WERI-Rb-1 (cell line): Measurements from ENCODE around the gene MCCC2.

ENCODE experiments used
- DNase-seq: peaks from one replicate; pipeline ENCODE4 v3.0.0-alpha.2; 2020
- H3K27ac ChIP-seq: fragments of 250-450 bp; sonication (Bioruptor Pico); 2 replicates; pipeline ENCODE4 v1.5.1; 2020; ENCODE audit warnings: mild to moderate bottlenecking, moderate library complexity
- H3K27me3 ChIP-seq: fragments of 250-450 bp; sonication (Bioruptor Pico); 2 replicates; pipeline ENCODE4 v1.5.1; 2021; ENCODE audit warnings: mild to moderate bottlenecking, low read depth, moderate library complexity; ENCODE audit not compliant: insufficient read depth, severe bottlenecking
- H3K36me3 ChIP-seq: fragments of 250-450 bp; sonication (Bioruptor Pico); 2 replicates; pipeline ENCODE4 v1.5.1; 2020; ENCODE audit warnings: mild to moderate bottlenecking, moderate library complexity
- H3K4me3 ChIP-seq: 2 replicates; pipeline ENCODE4 v1.5.1; 2011; ENCODE audit warnings: low read depth, mild to moderate bottlenecking, control low read depth, low read length
- H3K9me3 ChIP-seq: fragments of 250-450 bp; sonication (Bioruptor Pico); 2 replicates; pipeline ENCODE4 v1.5.1; 2021; ENCODE audit warnings: mild to moderate bottlenecking, moderate library complexity; ENCODE audit not compliant: severe bottlenecking
- TF ChIP-seq, protein P1 (sequence below): IDR thresholded peaks from 2 replicates; pipeline ENCODE4 v1.5.1; 2011; ENCODE audit warnings: low read depth, mild to moderate bottlenecking, control low read depth, inconsistent platforms, low read length

Gene MCCC2

GRCh38 chr5:71681296-71681695, 94.2 kb downstream of the MCCC2 start:
- H3K9me3 ChIP-seq, result no peaks in the 10 kb centered on the region
- no peaks in the 10 kb centered on the region for H3K27me3 ChIP-seq
- no peak overlapping the region for H3K27ac ChIP-seq
- TF ChIP-seq, protein P1, sequence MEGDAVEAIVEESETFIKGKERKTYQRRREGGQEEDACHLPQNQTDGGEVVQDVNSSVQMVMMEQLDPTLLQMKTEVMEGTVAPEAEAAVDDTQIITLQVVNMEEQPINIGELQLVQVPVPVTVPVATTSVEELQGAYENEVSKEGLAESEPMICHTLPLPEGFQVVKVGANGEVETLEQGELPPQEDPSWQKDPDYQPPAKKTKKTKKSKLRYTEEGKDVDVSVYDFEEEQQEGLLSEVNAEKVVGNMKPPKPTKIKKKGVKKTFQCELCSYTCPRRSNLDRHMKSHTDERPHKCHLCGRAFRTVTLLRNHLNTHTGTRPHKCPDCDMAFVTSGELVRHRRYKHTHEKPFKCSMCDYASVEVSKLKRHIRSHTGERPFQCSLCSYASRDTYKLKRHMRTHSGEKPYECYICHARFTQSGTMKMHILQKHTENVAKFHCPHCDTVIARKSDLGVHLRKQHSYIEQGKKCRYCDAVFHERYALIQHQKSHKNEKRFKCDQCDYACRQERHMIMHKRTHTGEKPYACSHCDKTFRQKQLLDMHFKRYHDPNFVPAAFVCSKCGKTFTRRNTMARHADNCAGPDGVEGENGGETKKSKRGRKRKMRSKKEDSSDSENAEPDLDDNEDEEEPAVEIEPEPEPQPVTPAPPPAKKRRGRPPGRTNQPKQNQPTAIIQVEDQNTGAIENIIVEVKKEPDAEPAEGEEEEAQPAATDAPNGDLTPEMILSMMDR, result no peak
- no peak for DNase-seq
- no peaks in the 10 kb centered on the region for H3K36me3 ChIP-seq
- H3K4me3 ChIP-seq, result no peak overlapping the region

DNA sequence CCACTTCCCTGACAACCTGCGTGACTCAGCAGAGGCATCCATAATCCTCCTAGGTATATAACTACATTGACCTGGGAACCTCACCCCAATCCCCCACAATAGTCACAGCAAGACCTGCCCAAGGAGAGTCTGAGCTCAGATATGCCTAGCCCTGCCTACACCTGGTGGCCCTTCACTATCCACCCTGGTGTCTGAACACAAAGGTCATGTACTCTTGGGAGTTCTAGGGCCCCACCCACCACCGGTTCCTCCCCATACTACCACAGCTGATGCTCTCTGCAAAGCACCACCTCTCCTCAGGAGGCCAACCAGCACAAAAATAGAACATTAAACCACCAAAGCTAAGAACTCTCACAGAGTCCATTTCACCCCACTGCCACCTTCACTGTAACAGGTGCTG, 97.2 kb downstream of the MCCC2 start:
- H3K9me3 ChIP-seq, result no peaks in the 10 kb centered on the region
- H3K4me3 ChIP-seq, result no peak overlapping the region

GRCh38 chr5:71693828-71694427, 106.8 kb downstream of the MCCC2 start:
- no peak overlapping the region for H3K27ac ChIP-seq

More for the DNA sequence above, 97.2 kb downstream of the MCCC2 start:
- no peaks in the 10 kb centered on the region for H3K27me3 ChIP-seq
- TF ChIP-seq, protein P1, result no peak
- no peaks in the 10 kb centered on the region for H3K36me3 ChIP-seq
- no peak for DNase-seq
- H3K27ac ChIP-seq, result no peak overlapping the region

GRCh38 chr5:71695071-71695470, 107.9 kb downstream of the MCCC2 start:
- Histone ChIP-seq H3K9me3 (no peaks in the 10 kb centered on the region), H3K36me3 (no peaks in the 10 kb centered on the region), H3K27ac (no peak overlapping the region), H3K27me3 (no peaks in the 10 kb centered on the region), H3K4me3 (no peak overlapping the region)
- TF ChIP-seq, protein P1, result no peak
- DNase-seq, result no peak

More at GRCh38 chr5:71693828-71694427, 106.8 kb downstream of the MCCC2 start:
- Histone ChIP-seq H3K4me3 (no peak overlapping the region), H3K9me3 (no peaks in the 10 kb centered on the region), H3K36me3 (no peaks in the 10 kb centered on the region), H3K27me3 (no peaks in the 10 kb centered on the region)
- DNase-seq, result no peak
- TF ChIP-seq, protein P1, result no peak

DNA sequence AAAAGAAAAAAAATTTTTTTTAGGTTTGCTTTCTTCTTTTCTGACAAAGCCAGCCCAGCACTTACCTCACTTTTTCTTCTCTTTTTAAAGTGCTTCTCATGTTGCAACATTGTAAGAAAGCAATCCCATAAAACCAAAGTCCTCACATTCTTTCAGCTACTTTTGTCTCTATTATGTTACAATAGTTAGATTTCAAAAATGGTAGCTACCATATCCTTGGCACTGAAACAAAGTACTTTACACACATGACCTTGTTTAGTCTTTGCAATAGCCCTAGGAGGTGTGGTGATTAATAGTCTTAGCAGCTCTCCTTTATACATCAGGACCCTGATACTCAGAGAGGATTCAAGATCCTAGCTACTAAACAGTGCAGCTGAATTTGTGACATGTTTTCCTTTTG, 108.5 kb downstream of the MCCC2 start:
- Histone ChIP-seq H3K27ac (no peak overlapping the region), H3K27me3 (no peaks in the 10 kb centered on the region), H3K36me3 (no peaks in the 10 kb centered on the region), H3K4me3 (no peak overlapping the region), H3K9me3 (no peaks in the 10 kb centered on the region)
- DNase-seq, result no peak
- TF ChIP-seq, protein P1, result no peak

DNA sequence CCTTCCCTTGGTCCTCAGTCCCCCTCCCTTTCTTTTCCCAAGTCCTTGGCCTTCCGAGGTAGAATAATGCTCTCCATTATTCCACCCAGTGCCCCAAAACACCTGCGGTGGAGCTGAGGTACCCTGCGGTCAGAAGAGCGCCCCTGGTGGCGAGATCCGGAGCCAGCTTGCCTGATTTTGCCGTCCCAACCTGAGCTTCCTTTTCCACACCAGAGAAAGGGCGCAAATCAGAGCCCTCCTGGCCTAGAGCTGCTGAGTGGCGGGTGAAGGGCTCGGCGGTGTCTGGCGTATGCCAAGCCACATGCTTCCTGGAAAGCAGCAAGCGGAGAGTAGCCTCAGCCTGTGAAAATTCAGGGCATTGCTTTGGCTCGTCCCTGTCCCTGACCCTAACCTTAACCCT, 110.8 kb downstream of the MCCC2 start:
- Histone ChIP-seq H3K27me3 (no peaks in the 10 kb centered on the region), H3K36me3 (no peaks in the 10 kb centered on the region), H3K4me3 (no peak overlapping the region), H3K27ac (no peak overlapping the region), H3K9me3 (no peaks in the 10 kb centered on the region)
- TF ChIP-seq, protein P1, result peak; percentile 39
- DNase-seq, result no peak
